Heart left ventricle (tissue), 13 donors: Measurements from ENCODE around the gene NSMF.

Source experiments
- POLR2A ChIP-seq, 2 donors: fragments of 450-650 bp; IDR thresholded peaks; one replicate each; pipeline ENCODE4 v1.6.1; 2017; ENCODE audit warnings: antibody characterized with exemption in 2 of 2, mild to moderate bottlenecking in 2 of 2, moderate library complexity in 2 of 2
- TF ChIP-seq, protein P1 (sequence below), 12 donors: fragments of 200-600 bp; sonication (generic) in 4 of 12; IDR thresholded peaks; one replicate each; pipeline versions ENCODE4 v1.5.0 to v1.8.0; 2018 to 2022; ENCODE audit warnings: antibody characterized with exemption in 12 of 12, mild to moderate bottlenecking in 5 of 12
- donor health status: ischemic (EF 13 %, LVEDD 7.1; RV severe dilation, severe dysfunction).
- donor health status: DM: no; HTN: yes; CAD: no.
- donor health status: DM: no; HTN: no; CAD: no.
- donor health status: ischemic (EF 25% LVEDD 6.9; RV normal size, moderate dysfunction).
- donor health status: ischemic (EF 25% LVEDD 5.7; RV mildly dilated, moderate dysfunction).
- donor health status: ischemic (EF 35%, LVEDD 5.7; RV mildly dilated, moderate dysfunction).
- donor health status: nonischemic (EF 11% LVEDD 7.7; RV severe dilation, severe dysfunction).
- donor health status: DM: yes; HTN: yes; CAD: no.
- donor health status: PGD.
- donor health status: ischemic (EF 29% LVEDD 5.4; RV normal size, mild dysfunction).
- donor health status: nonischemic (EF 23%, LVEDD 6.1; RV moderate dilation, normal function).

DNA sequence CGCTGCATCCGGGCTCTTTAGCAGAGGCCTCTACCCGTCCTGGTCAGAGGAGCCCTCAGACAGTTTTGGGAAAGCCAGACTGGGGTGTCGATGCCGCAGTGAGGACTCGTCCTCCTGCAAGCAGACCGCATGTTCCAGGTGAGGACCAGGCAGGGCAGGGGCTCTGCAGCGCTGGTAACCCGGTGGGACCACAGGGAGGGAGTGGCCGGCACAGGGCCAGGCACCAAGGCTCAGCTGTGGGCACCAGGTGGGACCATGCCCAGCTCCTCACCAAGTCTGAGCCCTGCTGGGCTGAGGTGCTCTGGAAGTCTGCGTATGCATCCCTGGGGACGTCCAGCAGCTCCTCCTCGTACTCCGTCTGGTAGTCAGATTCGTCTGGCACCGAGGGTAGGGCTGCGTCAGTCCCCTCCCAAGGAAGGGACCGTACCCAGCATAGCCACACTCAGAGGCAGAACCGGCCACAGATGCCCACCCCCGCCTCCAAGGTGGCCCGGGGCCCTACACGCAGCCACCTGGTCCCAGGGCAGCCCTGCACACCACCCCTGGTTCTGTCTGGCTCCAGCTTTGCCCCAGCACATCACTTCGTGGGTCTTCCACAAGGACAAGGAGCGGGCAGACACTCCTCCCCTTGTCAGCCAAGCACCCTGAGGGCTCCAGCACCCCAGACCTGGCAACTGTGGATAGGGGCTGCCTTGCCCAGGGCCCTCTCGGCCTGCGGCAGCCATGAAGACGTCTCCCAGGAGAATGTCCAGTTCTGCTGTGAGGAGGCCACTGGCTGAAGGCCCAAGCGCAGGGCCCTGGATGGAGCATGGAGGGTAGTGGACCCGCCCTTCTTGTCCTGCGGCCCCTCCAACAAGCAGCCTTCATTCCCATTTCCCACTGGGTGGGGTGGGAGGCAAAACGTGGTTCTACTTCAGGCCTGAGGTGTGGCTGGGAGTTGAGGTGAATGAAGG, 1.5 kb upstream of the NSMF start:
- TF ChIP-seq, protein P1, sequence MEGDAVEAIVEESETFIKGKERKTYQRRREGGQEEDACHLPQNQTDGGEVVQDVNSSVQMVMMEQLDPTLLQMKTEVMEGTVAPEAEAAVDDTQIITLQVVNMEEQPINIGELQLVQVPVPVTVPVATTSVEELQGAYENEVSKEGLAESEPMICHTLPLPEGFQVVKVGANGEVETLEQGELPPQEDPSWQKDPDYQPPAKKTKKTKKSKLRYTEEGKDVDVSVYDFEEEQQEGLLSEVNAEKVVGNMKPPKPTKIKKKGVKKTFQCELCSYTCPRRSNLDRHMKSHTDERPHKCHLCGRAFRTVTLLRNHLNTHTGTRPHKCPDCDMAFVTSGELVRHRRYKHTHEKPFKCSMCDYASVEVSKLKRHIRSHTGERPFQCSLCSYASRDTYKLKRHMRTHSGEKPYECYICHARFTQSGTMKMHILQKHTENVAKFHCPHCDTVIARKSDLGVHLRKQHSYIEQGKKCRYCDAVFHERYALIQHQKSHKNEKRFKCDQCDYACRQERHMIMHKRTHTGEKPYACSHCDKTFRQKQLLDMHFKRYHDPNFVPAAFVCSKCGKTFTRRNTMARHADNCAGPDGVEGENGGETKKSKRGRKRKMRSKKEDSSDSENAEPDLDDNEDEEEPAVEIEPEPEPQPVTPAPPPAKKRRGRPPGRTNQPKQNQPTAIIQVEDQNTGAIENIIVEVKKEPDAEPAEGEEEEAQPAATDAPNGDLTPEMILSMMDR (IDR thresholded peaks at IDR 0.05) = no peak
- TF ChIP-seq POLR2A (IDR thresholded peaks at IDR 0.05) = no peak
